Fibroblast of lung (primary cell): ENCODE results near the gene PARD6B. TPM values are rescaled to one million over a fixed set of nuclear protein-coding genes. Genes with fewer than 3 reads are reported as not detected.

Source experiments
- DNase-seq, 2 donors: peaks; one replicate each; pipeline versions ENCODE4 v3.0.0 to v3.0.0-alpha.2; 2010; ENCODE audit warnings: low read depth in 2 of 2
- H2AFZ ChIP-seq: 2 replicates; pipeline ENCODE4 v1.5.1; 2012; ENCODE audit warnings: low read length, control low read depth, inconsistent platforms
- H3K27ac ChIP-seq: 2 replicates; pipeline ENCODE4 v1.5.1; 2011; ENCODE audit warnings: low read length, control low read depth; ENCODE audit not compliant: insufficient read depth
- H3K27me3 ChIP-seq: 2 replicates; pipeline ENCODE4 v1.5.1; 2011; ENCODE audit warnings: mild to moderate bottlenecking, low read length; ENCODE audit not compliant: control insufficient read depth, insufficient read depth
- H3K36me3 ChIP-seq: 2 replicates; pipeline ENCODE4 v1.5.1; 2011; ENCODE audit warnings: low read length; ENCODE audit not compliant: control insufficient read depth, insufficient read depth
- H3K4me1 ChIP-seq: 2 replicates; pipeline ENCODE4 v1.5.1; 2011; ENCODE audit warnings: low read length; ENCODE audit not compliant: control insufficient read depth, insufficient read depth; ENCODE audit errors: extremely low read depth
- H3K4me2 ChIP-seq: 2 replicates; pipeline ENCODE4 v1.5.1; 2011; ENCODE audit warnings: low read length, control low read depth; ENCODE audit not compliant: insufficient read depth; ENCODE audit errors: extremely low read depth
- H3K4me3 ChIP-seq, 4 experiments: fragments of 200-600 bp in 1 of 4; sonication (generic) in 1 of 4; replicated peaks in 1 of 4; 2 replicates each; pipeline ENCODE4 v1.5.1; 2011 to 2016; ENCODE audit warnings: low read length in 4 of 4, low read depth in 3 of 4, mild to moderate bottlenecking in 3 of 4, control low read depth in 2 of 4, inconsistent platforms in 1 of 4, mixed read lengths in 1 of 4; ENCODE audit not compliant: insufficient read depth in 1 of 4; ENCODE audit errors: control extremely low read depth in 1 of 4
- H3K79me2 ChIP-seq: 2 replicates; pipeline ENCODE4 v1.5.1; 2012; ENCODE audit warnings: mild to moderate bottlenecking, low read length, inconsistent platforms; ENCODE audit not compliant: control insufficient read depth, insufficient read depth
- H3K9ac ChIP-seq: 2 replicates; pipeline ENCODE4 v1.5.1; 2011; ENCODE audit warnings: mild to moderate bottlenecking, low read length, control low read depth; ENCODE audit not compliant: insufficient read depth
- H3K9me3 ChIP-seq: 2 replicates; pipeline ENCODE4 v1.5.1; 2012; ENCODE audit warnings: low read depth, low read length; ENCODE audit not compliant: control insufficient read depth, insufficient read depth
- H4K20me1 ChIP-seq: 2 replicates; pipeline ENCODE4 v1.5.1; 2011; ENCODE audit warnings: low read length; ENCODE audit not compliant: control insufficient read depth, insufficient read depth; ENCODE audit errors: extremely low read depth
- CTCF ChIP-seq, 2 donors: IDR thresholded peaks in 1 of 2; conservative IDR thresholded peaks in 1 of 2; 1 replicate in 1 of 2; 2 replicates in 1 of 2; pipeline ENCODE4 v1.5.1; 2011 to 2012; ENCODE audit warnings: low read length in 2 of 2, control low read depth in 1 of 2, inconsistent platforms in 1 of 2, low read depth in 1 of 2, mild to moderate bottlenecking in 1 of 2
- EZH2 ChIP-seq: IDR thresholded peaks from 2 replicates; pipeline ENCODE4 v1.5.1; 2012; ENCODE audit warnings: low read length, control low read depth, mild to moderate bottlenecking; ENCODE audit errors: missing control alignments
- polyA plus RNA-seq, 2 donors: library from polyadenylated mRNA; depleted of rRNA in 1 of 2; stranded (reverse) in 1 of 2; unstranded in 1 of 2; fragments of >200 nt; gene quantifications; 2 replicates each; pipeline ENCODE4 v1.2.1, GENCODE V29; 2011 to 2012; ENCODE audit warnings: missing spikeins in 1 of 2
- total RNA-seq: library from RNA; depleted of rRNA; stranded (reverse); fragments of >200 nt; gene quantifications from 2 replicates; pipeline ENCODE4 v1.2.1, GENCODE V29; 2014

Gene PARD6B
- total and polyA plus RNA-seq, 2 donors (not counting 1 experiment from before 2014, with no cell fraction given), result 0.30 to 0.83 TPM

- Histone ChIP-seq H3K4me3 (no peak overlapping the region), H3K36me3 (no peaks in the 10 kb centered on the region), H3K4me1 (peaks cover 5% of the 10 kb centered on the region), H3K4me2 (no peak overlapping the region), H3K79me2 (no peaks in the 10 kb centered on the region), H3K27ac (no peak overlapping the region), H4K20me1 (no peaks in the 10 kb centered on the region), H2AFZ (no peak overlapping the region), H3K27me3 (no peaks in the 10 kb centered on the region), H3K9ac (no peak overlapping the region), H3K9me3 (no peaks in the 10 kb centered on the region)
- DNase-seq, result peak in 1 of 2 donors; percentile 78
- TF ChIP-seq CTCF (conservative IDR thresholded peaks at IDR 0.05 in 1 of 2, IDR thresholded peaks at IDR 0.05 in 1 of 2; ENCODE audit: low read depth in 1 of 2, low read length in 2 of 2), result no peak
- TF ChIP-seq EZH2, result no peak
These were observed 27.1 kb downstream of the PARD6B start for GRCh38 chr20:50758469-50758868.

- Histone ChIP-seq H3K9me3 (no peaks in the 10 kb centered on the region), H3K4me3 (no peak overlapping the region), H3K9ac (no peak overlapping the region), H4K20me1 (no peaks in the 10 kb centered on the region), H3K27ac (no peak overlapping the region), H3K36me3 (no peaks in the 10 kb centered on the region), H3K4me1 (peaks cover 5% of the 10 kb centered on the region), H2AFZ (no peak overlapping the region), H3K79me2 (no peaks in the 10 kb centered on the region), H3K27me3 (no peaks in the 10 kb centered on the region), H3K4me2 (no peak overlapping the region)
- DNase-seq, result no peak
- TF ChIP-seq EZH2 (no peak), CTCF (conservative IDR thresholded peaks at IDR 0.05 in 1 of 2, IDR thresholded peaks at IDR 0.05 in 1 of 2; ENCODE audit: low read depth in 1 of 2, low read length in 2 of 2) (no peak)
These were observed 27.6 kb downstream of the PARD6B start for GRCh38 chr20:50758992-50759391.

GRCh38 chr20:50759678-50760077 is 28.3 kb downstream of the PARD6B start:
- H3K79me2 ChIP-seq, result no peaks in the 10 kb centered on the region
- no peak overlapping the region for H3K27ac ChIP-seq
- no peak overlapping the region for H3K4me3 ChIP-seq
- H3K4me2 ChIP-seq, result no peak overlapping the region
- TF ChIP-seq EZH2, result no peak
- no peak for TF ChIP-seq CTCF (conservative IDR thresholded peaks at IDR 0.05 in 1 of 2, IDR thresholded peaks at IDR 0.05 in 1 of 2; ENCODE audit: low read depth in 1 of 2, low read length in 2 of 2)
- no peak overlapping the region for H2AFZ ChIP-seq
- no peaks in the 10 kb centered on the region for H3K27me3 ChIP-seq
- H3K9me3 ChIP-seq, result no peaks in the 10 kb centered on the region
- DNase-seq, result no peak
- no peaks in the 10 kb centered on the region for H4K20me1 ChIP-seq
- peaks cover 5% of the 10 kb centered on the region for H3K4me1 ChIP-seq
- H3K36me3 ChIP-seq, result no peaks in the 10 kb centered on the region
- no peak overlapping the region for H3K9ac ChIP-seq
